Thoracic aorta (tissue), 2 donors: ENCODE measurements around the gene FHIT. TPM values are rescaled to one million over a fixed set of nuclear protein-coding genes. Genes with fewer than 3 reads are reported as not detected.

ENCODE experiments used
- ATAC-seq: fragments of 150-250 bp; one replicate; pipeline ENCODE4 v1.8.0; 2017; ENCODE audit warnings: low read depth; ENCODE audit not compliant: insufficient number of reproducible peaks, low FRiP score
- DNase-seq: peaks from one replicate; pipeline ENCODE4 v3.0.0-alpha.2; 2020; ENCODE audit warnings: low spot score
- H3K27ac ChIP-seq, 2 donors: fragments of 200-600 bp; sonication (generic); 1 replicate in 1 of 2; 2 replicates in 1 of 2; pipeline ENCODE4 v1.5.1; 2016; ENCODE audit warnings: mild to moderate bottlenecking in 2 of 2, moderate library complexity in 2 of 2
- H3K27me3 ChIP-seq: fragments of 200-600 bp; sonication (generic); replicated peaks from 2 replicates; pipeline ENCODE4 v1.6.0; 2016; ENCODE audit warnings: mild to moderate bottlenecking; ENCODE audit not compliant: insufficient read depth
- H3K36me3 ChIP-seq: fragments of 200-600 bp; sonication (generic); one replicate; pipeline ENCODE4 v1.5.1; 2016
- H3K4me1 ChIP-seq, 2 donors: fragments of 200-600 bp; sonication (generic); 1 replicate in 1 of 2; 2 replicates in 1 of 2; pipeline versions ENCODE4 v1.5.1 to v1.6.0; 2016; ENCODE audit warnings: low read depth in 2 of 2, mild to moderate bottlenecking in 1 of 2; ENCODE audit not compliant: control insufficient read depth in 1 of 2
- H3K4me3 ChIP-seq: fragments of 200-600 bp; sonication (generic); 2 replicates; pipeline ENCODE4 v1.5.1; 2016; ENCODE audit warnings: mild to moderate bottlenecking
- H3K9me3 ChIP-seq: fragments of 200-600 bp; sonication (generic); 2 replicates; pipeline ENCODE4 v1.5.1; 2016
- total RNA-seq, 2 donors: library from RNA; depleted of rRNA; stranded (reverse); fragments of >200 nt; gene quantifications; one replicate each; pipeline versions ENCODE4 v1.1.0 to v1.2.3, GENCODE V29; 2016
- TF ChIP-seq, protein P1 (sequence below): fragments of 200-600 bp; sonication (generic); IDR thresholded peaks from one replicate; pipeline ENCODE4 v1.5.1; 2019; ENCODE audit warnings: antibody characterized with exemption

Gene FHIT
- total RNA-seq, 2 donors from 2014 or later = 2.0 to 2.3 TPM

DNA sequence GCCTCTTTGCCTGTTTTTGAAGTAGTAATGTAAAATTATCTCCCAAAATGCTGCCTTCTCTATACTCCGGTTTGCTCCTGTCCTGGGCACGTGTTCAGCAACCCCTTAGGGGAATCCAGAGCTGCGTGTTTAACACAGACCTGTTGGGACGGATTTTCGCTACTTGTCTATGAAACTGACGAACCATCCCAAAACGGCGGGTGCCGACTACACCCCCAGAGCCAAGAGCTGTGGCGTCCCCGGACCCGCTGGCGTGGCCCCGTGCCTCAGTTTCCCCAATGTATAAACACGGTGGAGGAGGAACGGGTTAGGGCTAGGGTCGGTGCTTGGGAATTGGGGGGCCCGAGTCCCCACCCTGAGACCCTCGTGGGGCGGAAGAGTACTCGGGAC, 473 bp downstream of the FHIT start:
- no peaks in the 10 kb centered on the region for H3K27me3 ChIP-seq
- no peaks in the 10 kb centered on the region for H3K36me3 ChIP-seq
- DNase-seq = no peak
- H3K4me1 ChIP-seq = peaks cover 3 to 20% of the 10 kb centered on the region in 2 donors
- peak overlapping the region; percentile 19 to 21 for H3K27ac ChIP-seq
- TF ChIP-seq, protein P1, sequence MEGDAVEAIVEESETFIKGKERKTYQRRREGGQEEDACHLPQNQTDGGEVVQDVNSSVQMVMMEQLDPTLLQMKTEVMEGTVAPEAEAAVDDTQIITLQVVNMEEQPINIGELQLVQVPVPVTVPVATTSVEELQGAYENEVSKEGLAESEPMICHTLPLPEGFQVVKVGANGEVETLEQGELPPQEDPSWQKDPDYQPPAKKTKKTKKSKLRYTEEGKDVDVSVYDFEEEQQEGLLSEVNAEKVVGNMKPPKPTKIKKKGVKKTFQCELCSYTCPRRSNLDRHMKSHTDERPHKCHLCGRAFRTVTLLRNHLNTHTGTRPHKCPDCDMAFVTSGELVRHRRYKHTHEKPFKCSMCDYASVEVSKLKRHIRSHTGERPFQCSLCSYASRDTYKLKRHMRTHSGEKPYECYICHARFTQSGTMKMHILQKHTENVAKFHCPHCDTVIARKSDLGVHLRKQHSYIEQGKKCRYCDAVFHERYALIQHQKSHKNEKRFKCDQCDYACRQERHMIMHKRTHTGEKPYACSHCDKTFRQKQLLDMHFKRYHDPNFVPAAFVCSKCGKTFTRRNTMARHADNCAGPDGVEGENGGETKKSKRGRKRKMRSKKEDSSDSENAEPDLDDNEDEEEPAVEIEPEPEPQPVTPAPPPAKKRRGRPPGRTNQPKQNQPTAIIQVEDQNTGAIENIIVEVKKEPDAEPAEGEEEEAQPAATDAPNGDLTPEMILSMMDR = no peak
- no peak for ATAC-seq
- H3K4me3 ChIP-seq = peak overlapping the region; percentile 86
- no peaks in the 10 kb centered on the region for H3K9me3 ChIP-seq

DNA sequence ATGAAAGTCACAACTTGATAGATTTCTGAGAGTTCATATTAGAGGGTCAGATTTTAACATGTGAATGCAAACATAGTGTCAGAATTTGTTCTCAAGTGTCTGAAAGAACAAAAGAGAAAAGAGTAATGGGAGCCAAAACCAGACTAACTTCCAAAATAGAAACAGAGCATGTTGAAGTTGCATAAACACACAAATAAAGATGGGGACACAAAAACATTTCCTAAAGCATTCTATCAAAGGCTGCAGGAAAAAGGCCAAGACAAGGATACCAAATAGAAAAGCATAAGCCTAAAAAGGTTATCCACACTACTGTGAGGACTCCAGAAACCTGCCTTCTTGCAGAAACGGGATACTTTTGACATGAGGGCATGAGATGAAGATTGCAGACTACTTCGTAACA, 2.8 kb downstream of the FHIT start:
- ATAC-seq (no peak), DNase-seq (no peak)
- no peaks in the 10 kb centered on the region for H3K36me3 ChIP-seq
- TF ChIP-seq, protein P1 = no peak
- H3K27me3 ChIP-seq = no peaks in the 10 kb centered on the region
- H3K4me3 ChIP-seq = no peak overlapping the region
- H3K27ac ChIP-seq = no peak overlapping the region
- H3K9me3 ChIP-seq = no peaks in the 10 kb centered on the region
- H3K4me1 ChIP-seq = peaks cover 3 to 20% of the 10 kb centered on the region in 2 donors

DNA sequence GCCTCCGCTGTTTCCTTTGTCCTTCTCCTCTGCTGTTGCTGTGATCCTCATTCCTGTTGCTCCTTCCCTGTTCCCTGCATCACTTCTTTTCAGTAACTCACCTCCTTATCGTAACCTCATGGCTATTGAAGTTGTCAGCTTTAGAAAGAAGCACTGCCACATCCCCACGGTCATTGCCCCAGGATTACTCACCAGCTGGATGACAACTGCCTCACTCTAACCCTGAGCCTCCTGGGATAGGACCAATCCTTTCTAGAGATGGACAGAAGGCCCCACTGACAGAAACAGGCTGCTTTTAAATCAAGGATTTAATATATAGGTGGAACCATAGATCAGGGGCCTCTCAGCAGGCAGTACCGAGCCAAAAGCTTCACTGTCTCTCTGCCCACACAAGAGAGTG, 4.1 kb downstream of the FHIT start:
- no peak overlapping the region for H3K27ac ChIP-seq
- DNase-seq = no peak
- no peaks in the 10 kb centered on the region for H3K27me3 ChIP-seq
- ATAC-seq = no peak
- TF ChIP-seq, protein P1 = no peak
- no peaks in the 10 kb centered on the region for H3K36me3 ChIP-seq
- peaks cover 3 to 16% of the 10 kb centered on the region in 2 donors for H3K4me1 ChIP-seq
- no peak overlapping the region for H3K4me3 ChIP-seq
- H3K9me3 ChIP-seq = no peaks in the 10 kb centered on the region

DNA sequence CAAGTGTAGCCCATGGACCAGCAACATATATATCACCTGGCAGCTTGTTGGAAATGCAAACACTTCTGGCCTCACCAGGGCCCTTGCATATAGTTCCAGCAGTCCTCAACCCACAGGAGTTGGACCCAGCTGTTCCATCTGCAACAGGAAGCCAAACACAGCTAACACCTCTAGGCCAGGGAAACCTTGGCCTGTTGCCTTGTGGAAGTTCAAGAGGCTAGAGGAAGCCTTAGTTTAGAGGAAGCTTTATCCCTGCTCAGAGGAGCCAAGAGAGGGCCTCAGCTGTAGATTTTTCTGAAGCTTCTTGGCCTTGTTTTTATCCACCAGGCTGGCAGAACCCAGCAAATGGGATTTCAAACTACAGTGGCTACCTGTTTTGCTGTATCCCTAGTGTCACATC, 11.4 kb downstream of the FHIT start:
- TF ChIP-seq, protein P1 = no peak
- no peak overlapping the region for H3K4me3 ChIP-seq
- H3K9me3 ChIP-seq = no peaks in the 10 kb centered on the region
- no peaks in the 10 kb centered on the region for H3K4me1 ChIP-seq
- H3K27me3 ChIP-seq = no peaks in the 10 kb centered on the region
- ATAC-seq (no peak), DNase-seq (no peak)
- no peak overlapping the region for H3K27ac ChIP-seq
- no peaks in the 10 kb centered on the region for H3K36me3 ChIP-seq

DNA sequence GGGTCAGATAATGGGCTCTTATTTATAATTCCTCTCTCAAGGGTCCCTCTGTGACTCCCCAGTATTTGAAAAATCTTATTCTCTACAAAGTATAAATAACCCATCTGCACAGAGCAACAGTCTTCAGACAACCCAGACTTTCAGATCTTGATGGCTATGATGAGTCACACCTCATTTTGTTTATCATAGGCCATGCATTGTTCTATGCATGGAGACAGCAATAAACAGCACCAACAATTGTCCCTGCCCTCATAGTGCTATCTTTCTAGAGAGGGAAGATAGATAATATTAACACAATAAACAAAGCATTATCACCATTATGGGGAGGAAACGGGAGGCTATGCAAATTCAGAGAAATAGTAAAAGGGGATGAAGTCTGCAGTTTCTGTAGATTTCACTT, 13.4 kb downstream of the FHIT start:
- no peaks in the 10 kb centered on the region for H3K9me3 ChIP-seq
- no peaks in the 10 kb centered on the region for H3K36me3 ChIP-seq
- H3K27ac ChIP-seq = no peak overlapping the region
- H3K4me1 ChIP-seq = no peaks in the 10 kb centered on the region
- H3K27me3 ChIP-seq = no peaks in the 10 kb centered on the region
- no peak for ATAC-seq
- H3K4me3 ChIP-seq = no peak overlapping the region
- TF ChIP-seq, protein P1 = no peak
- DNase-seq = no peak
